GM12878 (cell line): Measurements from ENCODE around the gene DDR1. TPM values are rescaled to one million over a fixed set of nuclear protein-coding genes. Genes with fewer than 3 reads are reported as not detected.

Experiments
- ATAC-seq: fragments of 200-7000 bp; cut with Tn5 transposase; 3 replicates; pipeline ENCODE4 v1.9.1; 2020; ENCODE audit warnings: mild to moderate bottlenecking, moderate library complexity
- BruUV-seq: library from RNA; stranded (reverse); fragments of 400-500 nt; replicated peaks from 2 replicates; lab custom pipeline; 2021; lab: Mats Ljungman, UMichigan
- CTCF ChIA-PET: fragments of 300-600 bp; sonication (Branson Sonifier 250); formaldehyde crosslinking; extraction: SDS; loops from one replicate; lab custom pipeline; 2021; ENCODE audit warnings: inconsistent platforms; lab: Yijun Ruan, JAX
- POLR2A ChIA-PET: fragments of 350-600 bp; formaldehyde crosslinking; extraction: SDS; loops from one replicate; lab custom pipeline; 2021; ENCODE audit warnings: inconsistent platforms; lab: Charles Lee
- RAD21 ChIA-PET: fragments of 300-600 bp; sonication (Branson Sonifier 250); formaldehyde crosslinking; loops from one replicate; lab custom pipeline; 2023; ENCODE audit warnings: antibody characterized with exemption; ENCODE audit not compliant: unreplicated experiment; lab: Charles Lee
- SMC1A ChIA-PET: fragments of 300-600 bp; sonication (Branson Sonifier 250); formaldehyde crosslinking; loops from one replicate; lab custom pipeline; 2023; ENCODE audit not compliant: unreplicated experiment, uncharacterized antibody; lab: Charles Lee
- DNase-seq: peaks from one replicate; pipeline ENCODE4 v3.0.0-alpha.2; 2011; ENCODE audit warnings: low read depth, low spot score
- FAIRE-seq: peaks from 3 replicates; lab custom pipeline; 2011; peaks lifted over from hg19 to GRCh38; lab: Jason Lieb, UNC
- H2AFZ ChIP-seq: 2 replicates; pipeline ENCODE4 v1.6.0; 2011; ENCODE audit warnings: low read depth, low read length, control low read depth; ENCODE audit not compliant: control insufficient read depth
- H3K27ac ChIP-seq: 2 replicates; pipeline ENCODE4 v1.5.1; 2011; ENCODE audit warnings: control low read depth; ENCODE audit not compliant: control insufficient read depth, insufficient read depth
- H3K27me3 ChIP-seq, 2 experiments: replicated peaks in 1 of 2; 2 replicates each; pipeline versions ENCODE4 v1.6.0 to v1.6.1; 2011; ENCODE audit warnings: low read length in 1 of 2; ENCODE audit not compliant: control insufficient read depth in 2 of 2, insufficient read depth in 2 of 2
- H3K36me3 ChIP-seq, 2 experiments: 2 replicates each; pipeline ENCODE4 v1.5.1; 2011; ENCODE audit warnings: low read length in 1 of 2; ENCODE audit not compliant: control insufficient read depth in 2 of 2, insufficient read depth in 2 of 2
- H3K4me1 ChIP-seq: 2 replicates; pipeline ENCODE4 v1.6.1; 2011; ENCODE audit warnings: mild to moderate bottlenecking, low read length, moderate library complexity, mixed read lengths; ENCODE audit not compliant: control insufficient read depth, insufficient read depth
- H3K4me2 ChIP-seq: 2 replicates; pipeline ENCODE4 v1.6.0; 2011; ENCODE audit warnings: control low read depth; ENCODE audit not compliant: control insufficient read depth, insufficient read depth
- H3K4me3 ChIP-seq: fragments of 200-600 bp; sonication (generic); 2 replicates; pipeline ENCODE4 v1.5.1; 2016
- H3K79me2 ChIP-seq: 2 replicates; pipeline ENCODE4 v1.6.0; 2011; ENCODE audit warnings: low read length; ENCODE audit not compliant: control insufficient read depth, insufficient read depth
- H3K9ac ChIP-seq: 2 replicates; pipeline ENCODE4 v1.8.0; 2011; ENCODE audit warnings: low read length, control low read depth, mixed read lengths; ENCODE audit not compliant: control insufficient read depth, insufficient read depth
- H3K9me3 ChIP-seq: replicated peaks from 3 replicates; pipeline ENCODE4 v1.5.1; 2011; ENCODE audit warnings: mild to moderate bottlenecking, low read length; ENCODE audit not compliant: control insufficient read depth, insufficient read depth
- H4K20me1 ChIP-seq: 2 replicates; pipeline ENCODE4 v1.6.0; 2011; ENCODE audit not compliant: control insufficient read depth, insufficient read depth
- BMI1 ChIP-seq: fragments of 450-650 bp; IDR thresholded peaks from 2 replicates; pipeline ENCODE4 v1.6.1; 2016; ENCODE audit warnings: mild to moderate bottlenecking, moderate library complexity, borderline replicate concordance
- CBX5 ChIP-seq: sonication (generic); IDR thresholded peaks from 2 replicates; pipeline ENCODE4 v1.6.1; 2016; ENCODE audit warnings: low read depth, moderate library complexity, mild to moderate bottlenecking, inconsistent platforms
- IKZF1 ChIP-seq: fragments of 450-650 bp; conservative IDR thresholded peaks from 2 replicates; pipeline ENCODE4 v1.6.1; 2017; ENCODE audit warnings: antibody characterized with exemption, mild to moderate bottlenecking
- JUNB ChIP-seq: IDR thresholded peaks from 2 replicates; pipeline ENCODE4 v1.6.1; 2016; ENCODE audit warnings: antibody characterized with exemption, mild to moderate bottlenecking
- KDM1A ChIP-seq: fragments of 200-600 bp; sonication (generic); IDR thresholded peaks from 2 replicates; pipeline ENCODE4 v1.6.1; 2016; ENCODE audit warnings: borderline replicate concordance
- MEF2B ChIP-seq: fragments of 450-650 bp; IDR thresholded peaks from 2 replicates; pipeline ENCODE4 v1.6.1; 2018; ENCODE audit warnings: mild to moderate bottlenecking, moderate library complexity; ENCODE audit not compliant: partially characterized antibody, poor library complexity, severe bottlenecking
- NBN ChIP-seq: fragments of 450-650 bp; IDR thresholded peaks from 2 replicates; pipeline ENCODE4 v1.6.1; 2016
- NFYA ChIP-seq: IDR thresholded peaks from 2 replicates; pipeline ENCODE4 v1.6.1; 2011; ENCODE audit warnings: low read depth, mild to moderate bottlenecking, low read length, improper control_type of control experiment, borderline replicate concordance
- RUNX3 ChIP-seq: IDR thresholded peaks from 2 replicates; pipeline ENCODE4 v1.6.1; 2012; ENCODE audit warnings: low read length, inconsistent platforms
- TAF1 ChIP-seq: IDR thresholded peaks from 2 replicates; pipeline ENCODE4 v1.6.1; 2011; ENCODE audit warnings: mild to moderate bottlenecking, low read depth, low read length, borderline replicate concordance
- TCF12 ChIP-seq: IDR thresholded peaks from 2 replicates; pipeline ENCODE4 v1.6.1; 2011; ENCODE audit warnings: low read depth, mild to moderate bottlenecking, low read length
- WRNIP1 ChIP-seq: IDR thresholded peaks from 2 replicates; pipeline ENCODE4 v1.6.1; 2011; ENCODE audit warnings: low read depth, low read length, improper control_type of control experiment, borderline replicate concordance
- YBX1 ChIP-seq: fragments of 450-650 bp; IDR thresholded peaks from 2 replicates; pipeline ENCODE4 v1.6.1; 2016; ENCODE audit warnings: antibody characterized with exemption
- ZZZ3 ChIP-seq: IDR thresholded peaks from 2 replicates; pipeline ENCODE4 v1.6.1; 2011; ENCODE audit warnings: low read depth; ENCODE audit not compliant: control insufficient read depth, insufficient read length
- WGBS: methylation state at CpG from one replicate; pipeline ENCODE4 v1.1.6; 2016; ENCODE audit warnings: low lambda C conversion rate; ENCODE audit not compliant: insufficient replicate concordance, insufficient coverage; ENCODE audit errors: missing lambda C conversion rate; 5-methylcytosine and 5-hydroxymethylcytosine counted together
- in situ Hi-C: fragments of 300-500 bp; cut with MboI; formaldehyde crosslinking; loops from 9 replicates; pipeline ENCODE4 v1.14.3; 2018; ENCODE audit warnings: mixed read lengths
- intact Hi-C: fragments of 100-400 bp; cut with micrococcal nuclease; formaldehyde crosslinking; loops from one replicate; pipeline ENCODE4 v1.14.2; 2022; ENCODE audit not compliant: unreplicated experiment
- polyA plus RNA-seq, 11 experiments: library from polyadenylated mRNA; depleted of rRNA in 4 of 11; unstranded in 6 of 11; stranded (reverse) in 5 of 11; fragments of >200 nt; fragmentation: Nextera tagmentation in 4 of 11; fragmentation: Illumina TruSeq in 1 of 11; extraction: Ambion mirVana in 4 of 11; extraction: Trizol in 1 of 11; gene quantifications; 1 replicate in 1 of 11; 2 replicates in 10 of 11; pipeline versions ENCODE4 v1.2.1 to v1.2.3, GENCODE V29; 2011 to 2016; ENCODE audit warnings: inconsistent platforms in 2 of 11, missing spikeins in 2 of 11, low read depth in 1 of 11
- total RNA-seq, 4 experiments: library from RNA; depleted of rRNA in 3 of 4; stranded (reverse); fragments of >200 nt in 3 of 4; fragmentation: Illumina TruSeq in 1 of 4; extraction: Trizol in 1 of 4; gene quantifications; 2 replicates each; pipeline versions ENCODE4 v1.2.1 to v1.2.3, GENCODE V29; 2013 to 2021
- TF ChIP-seq, protein P1 (sequence below): IDR thresholded peaks from 2 replicates; pipeline ENCODE4 v1.6.1; 2011; ENCODE audit warnings: borderline replicate concordance, low read depth, mild to moderate bottlenecking, moderate library complexity, mixed read lengths, low read length; ENCODE audit not compliant: insufficient read depth; ENCODE audit errors: extremely low read length
- TF ChIP-seq, protein P2 (sequence below): IDR thresholded peaks from 2 replicates; pipeline ENCODE4 v1.6.1; 2012; ENCODE audit warnings: low read depth, low read length, improper control_type of control experiment
- TF ChIP-seq, protein P3 (sequence below): fragments of 450-650 bp; IDR thresholded peaks from 2 replicates; pipeline ENCODE4 v1.6.1; 2017; ENCODE audit warnings: low read depth, mild to moderate bottlenecking, moderate library complexity

DDR1 gene
- total and polyA plus RNA-seq, 10 of the 15 experiments (the other 5 are each of a cell fraction or from before 2014, with no cell fraction given): 1.1 to 39.0 (median 11.9) TPM

DNA sequence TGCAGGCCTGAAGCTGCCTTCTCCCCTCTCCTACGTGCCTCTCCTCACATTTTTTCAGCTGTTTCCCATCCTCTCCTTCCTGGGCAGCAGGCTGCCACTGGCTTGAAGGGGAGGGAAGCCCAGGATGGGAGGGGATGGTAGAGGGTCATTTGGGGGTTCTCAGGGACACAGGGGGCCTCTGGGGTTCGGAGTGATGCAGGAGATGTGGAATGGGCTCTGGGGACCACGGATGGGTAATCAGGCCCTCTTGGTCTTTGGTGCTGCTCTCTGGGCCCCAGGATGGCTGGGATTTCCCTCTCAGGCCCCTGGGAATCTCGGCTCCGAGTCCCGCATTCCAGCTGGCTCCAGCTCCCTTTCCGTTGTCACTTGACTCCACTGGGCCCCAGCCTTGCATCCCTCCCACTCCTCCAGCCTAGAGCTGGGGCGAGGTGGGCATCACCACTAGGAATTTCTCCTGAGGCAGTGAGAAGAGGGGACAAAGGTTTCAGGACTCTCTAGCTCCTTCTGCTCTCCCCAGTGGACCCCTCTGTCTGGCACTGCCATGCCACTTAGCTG is 2.0 kb upstream of the DDR1 start (continued):
- TF ChIP-seq, protein P1, sequence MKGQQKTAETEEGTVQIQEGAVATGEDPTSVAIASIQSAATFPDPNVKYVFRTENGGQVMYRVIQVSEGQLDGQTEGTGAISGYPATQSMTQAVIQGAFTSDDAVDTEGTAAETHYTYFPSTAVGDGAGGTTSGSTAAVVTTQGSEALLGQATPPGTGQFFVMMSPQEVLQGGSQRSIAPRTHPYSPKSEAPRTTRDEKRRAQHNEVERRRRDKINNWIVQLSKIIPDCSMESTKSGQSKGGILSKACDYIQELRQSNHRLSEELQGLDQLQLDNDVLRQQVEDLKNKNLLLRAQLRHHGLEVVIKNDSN: no peak
- TF ChIP-seq YBX1 (no peak), BMI1 (no peak), MEF2B (no peak)
- TF ChIP-seq, protein P2, sequence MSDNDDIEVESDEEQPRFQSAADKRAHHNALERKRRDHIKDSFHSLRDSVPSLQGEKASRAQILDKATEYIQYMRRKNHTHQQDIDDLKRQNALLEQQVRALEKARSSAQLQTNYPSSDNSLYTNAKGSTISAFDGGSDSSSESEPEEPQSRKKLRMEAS: no peak
- TF ChIP-seq, all 136 proteins: peak for 0

DNA sequence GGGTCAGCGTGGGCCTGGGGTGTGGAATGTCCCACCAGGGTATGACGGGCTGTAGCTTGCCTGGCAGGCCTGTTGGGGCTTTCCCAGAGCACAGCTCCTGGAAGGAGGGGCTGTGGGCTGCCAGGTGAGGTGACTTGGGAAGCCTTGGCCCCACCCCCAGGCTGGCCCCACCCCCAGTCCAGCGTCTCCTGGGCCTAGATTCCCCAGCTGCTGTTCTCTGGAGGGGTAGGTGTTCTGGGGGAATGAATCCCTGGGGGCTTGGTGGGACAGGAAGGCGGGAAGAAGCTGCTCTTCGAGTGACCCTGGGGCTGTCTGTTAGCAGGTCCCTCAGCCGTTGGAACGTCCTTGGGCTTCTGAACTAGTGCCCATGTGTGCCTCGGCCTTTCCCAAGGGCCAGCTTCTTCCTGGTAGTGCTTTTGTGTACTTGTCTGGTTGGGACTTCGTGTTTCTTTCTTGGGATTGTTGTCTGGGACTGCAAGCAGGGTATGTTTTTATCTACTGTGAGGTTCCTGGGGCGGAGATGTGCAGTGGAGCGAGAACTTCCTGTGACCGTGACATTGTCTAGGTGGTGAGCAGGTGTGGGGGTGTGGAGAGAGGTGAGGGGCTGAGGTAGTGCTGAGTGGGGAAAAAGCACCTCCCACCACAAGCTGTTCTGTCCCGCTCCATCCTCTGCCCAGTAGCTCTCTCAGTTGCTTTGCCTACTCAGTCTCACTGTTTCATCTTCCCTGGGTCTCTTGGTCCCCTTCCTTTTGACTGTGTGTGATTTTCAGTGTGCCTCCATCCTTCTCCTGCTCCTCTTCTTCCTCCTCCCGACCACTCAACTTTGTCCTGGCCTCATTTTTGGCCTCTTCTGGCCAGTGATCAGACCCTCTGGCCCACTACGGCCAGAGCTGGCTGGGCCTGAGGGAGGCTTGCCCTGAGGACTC is 1.3 kb upstream of the DDR1 start:
- Histone ChIP-seq H2AFZ (peak overlapping the region; percentile 69), H3K4me3 (peak overlapping the region; percentile 75), H3K27me3 (no peaks in the 10 kb centered on the region), H3K79me2 (peaks cover 10% of the 10 kb centered on the region), H3K9ac (peak overlapping the region; percentile 64), H3K27ac (peak overlapping the region; percentile 81), H4K20me1 (no peaks in the 10 kb centered on the region), H3K36me3 (no peaks in the 10 kb centered on the region), H3K9me3 (no peaks in the 10 kb centered on the region), H3K4me2 (peak overlapping the region; percentile 99), H3K4me1 (peaks cover 38% of the 10 kb centered on the region)
- DNase-seq (peak; percentile 59), ATAC-seq (peak; percentile 60), FAIRE-seq (peak; percentile 84)
- ChIA-PET POLR2A (interaction anchor here (0.6 to 5.8 kb wide), 18 partner anchors 18 to 670 kb away, joined by 3 to 50 read pairs (median 4); partner anchors contain the start of genes DHX16, GTF2H4, MDC1 and TCF19), SMC1A (interaction anchor here (0.5 to 4.9 kb wide), 19 partner anchors 16 to 396 kb away, joined by 3 to 40 read pairs (median 4); partner anchors contain the start of genes GTF2H4, MDC1 and VARS2), RAD21 (interaction anchor here (0.5 to 10.7 kb wide), 28 partner anchors 12 to 314 kb away, joined by 3 to 144 read pairs (median 4); partner anchors contain the start of genes GTF2H4, IER3, MDC1 and VARS2), CTCF (interaction anchor here (0.6 to 6.7 kb wide), 15 partner anchors 21 to 482 kb away, joined by 3 to 71 read pairs (median 7); partner anchors contain the start of genes DHX16 and VARS2)
- in situ Hi-C loops: no loop called here
- intact Hi-C loops: loop anchor here (2.0 kb wide), 2 partner anchors 18 to 26 kb away; partner anchors contain the start of gene GTF2H4
- WGBS: 11% methylated on average over 15 of the region's 15 CpGs
- BruUV-seq: no TSS peak
- TF ChIP-seq ZZZ3: no peak
- TF ChIP-seq RUNX3: peak; percentile 36; the same call in 1 of the 2 replicates
- peak; percentile 76; the same call in 1 of the 2 replicates for TF ChIP-seq NBN
- peak; percentile 59 for TF ChIP-seq MEF2B
- no peak for TF ChIP-seq JUNB
- no peak for TF ChIP-seq CBX5
- no peak for TF ChIP-seq WRNIP1
- TF ChIP-seq IKZF1: 0 out of 2 replicates have a peak, but pooled peaks have one; percentile 38
- no peak for TF ChIP-seq TAF1
- TF ChIP-seq KDM1A: no peak
- TF ChIP-seq, protein P2: peak; percentile 36; the same call in 1 of the 2 replicates
- no peak for TF ChIP-seq NFYA
- TF ChIP-seq, protein P3, sequence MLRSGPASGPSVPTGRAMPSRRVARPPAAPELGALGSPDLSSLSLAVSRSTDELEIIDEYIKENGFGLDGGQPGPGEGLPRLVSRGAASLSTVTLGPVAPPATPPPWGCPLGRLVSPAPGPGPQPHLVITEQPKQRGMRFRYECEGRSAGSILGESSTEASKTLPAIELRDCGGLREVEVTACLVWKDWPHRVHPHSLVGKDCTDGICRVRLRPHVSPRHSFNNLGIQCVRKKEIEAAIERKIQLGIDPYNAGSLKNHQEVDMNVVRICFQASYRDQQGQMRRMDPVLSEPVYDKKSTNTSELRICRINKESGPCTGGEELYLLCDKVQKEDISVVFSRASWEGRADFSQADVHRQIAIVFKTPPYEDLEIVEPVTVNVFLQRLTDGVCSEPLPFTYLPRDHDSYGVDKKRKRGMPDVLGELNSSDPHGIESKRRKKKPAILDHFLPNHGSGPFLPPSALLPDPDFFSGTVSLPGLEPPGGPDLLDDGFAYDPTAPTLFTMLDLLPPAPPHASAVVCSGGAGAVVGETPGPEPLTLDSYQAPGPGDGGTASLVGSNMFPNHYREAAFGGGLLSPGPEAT: 0 out of 2 replicates have a peak, but pooled peaks have one; percentile 26
- TF ChIP-seq TCF12: peak; percentile 51; the same call in 1 of the 2 replicates
